GM19324 (cell line): ENCODE measurements around the gene TIMM8A.
A peak's percentile ranks its signal among the peaks of the same experiment; 100 is the strongest.

Experiments
- ATAC-seq: cut with Tn5 transposase; IDR thresholded peaks from one replicate; pipeline ENCODE4 v1.9.1; 2021; ENCODE audit warnings: mild to moderate bottlenecking, moderate library complexity; ENCODE audit not compliant: unreplicated experiment, low FRiP score

TIMM8A gene

GRCh38 chrX:101348452-101349192 lies at the start of gene TIMM8A:
Gene TIMM8A (minus strand): TSS chrX:101348742. CDS start chrX:101348664, 78 bp downstream.
- peak; percentile 98 for ATAC-seq

- ATAC-seq: no peak
These were observed 49.2 kb upstream of the TIMM8A start for GRCh38 chrX:101397779-101398178.

- no peak for ATAC-seq
These were observed 47.2 kb upstream of the TIMM8A start for GRCh38 chrX:101395789-101396188.

GRCh38 chrX:101394372-101394771 lies 45.8 kb upstream of the TIMM8A start:
- no peak for ATAC-seq

GRCh38 chrX:101393530-101394305 lies 45.2 kb upstream of the TIMM8A start:
- no peak for ATAC-seq

GRCh38 chrX:101391831-101392230 lies 43.3 kb upstream of the TIMM8A start:
- no peak for ATAC-seq

GRCh38 chrX:101390664-101391525 lies 42.4 kb upstream of the TIMM8A start, which contains the start of gene RPL36A:
Gene RPL36A (plus strand): TSS chrX:101391011. CDS start chrX:101391044, 33 bp downstream.
- peak; percentile 80 for ATAC-seq

- ATAC-seq: no peak
These were observed 40.1 kb upstream of the TIMM8A start for GRCh38 chrX:101388604-101389003.

GRCh38 chrX:101386542-101386885 lies 38.0 kb upstream of the TIMM8A start:
- no peak for ATAC-seq

GRCh38 chrX:101385795-101386541 lies 37.4 kb upstream of the TIMM8A start, which contains the start of gene BTK:
Gene BTK (minus strand): TSS chrX:101386191. CDS start chrX:101375284, 10,907 bp downstream.
- peak; percentile 66 for ATAC-seq

GRCh38 chrX:101385026-101385684 lies 36.6 kb upstream of the TIMM8A start:
- no peak for ATAC-seq

- ATAC-seq: peak; percentile 79
These were observed 35.2 kb upstream of the TIMM8A start for GRCh38 chrX:101383679-101384205.

- ATAC-seq: no peak
These were observed 29.0 kb upstream of the TIMM8A start for GRCh38 chrX:101377547-101377946.

- ATAC-seq: no peak
These were observed 22.5 kb upstream of the TIMM8A start for GRCh38 chrX:101370888-101371504.

GRCh38 chrX:101369687-101370086 lies 21.1 kb upstream of the TIMM8A start:
- ATAC-seq: no peak

- ATAC-seq: no peak
These were observed 20.3 kb upstream of the TIMM8A start for GRCh38 chrX:101368800-101369199.

GRCh38 chrX:101365301-101365795 lies 16.8 kb upstream of the TIMM8A start:
- no peak for ATAC-seq

GRCh38 chrX:101362757-101363156 lies 14.2 kb upstream of the TIMM8A start:
- no peak for ATAC-seq

- ATAC-seq: no peak
These were observed 13.6 kb upstream of the TIMM8A start for GRCh38 chrX:101362116-101362515.
